Thyroid gland (tissue), 4 donors: ENCODE data around the gene ITGAE.

Experiments used
- CTCF ChIP-seq, 6 experiments: fragments of 200-600 bp in 3 of 6; fragments of 450-650 bp in 3 of 6; sonication (generic) in 3 of 6; IDR thresholded peaks; one replicate each; pipeline ENCODE4 v1.5.1; 2016 to 2019; ENCODE audit warnings: antibody characterized with exemption in 6 of 6, mild to moderate bottlenecking in 2 of 6, inconsistent platforms in 1 of 6, moderate library complexity in 1 of 6
- POLR2A ChIP-seq, 2 donors: fragments of 450-650 bp; IDR thresholded peaks; one replicate each; pipeline ENCODE4 v1.6.1; 2017; ENCODE audit warnings: antibody characterized with exemption in 2 of 2, mild to moderate bottlenecking in 2 of 2, moderate library complexity in 1 of 2

GRCh38 chr17:3688852-3689261 is 112.1 kb downstream of the ITGAE start:
- TF ChIP-seq CTCF (IDR thresholded peaks at IDR 0.05) (no peak), POLR2A (IDR thresholded peaks at IDR 0.05) (no peak)
